ENCODE data around the gene SEC31B.

The SEC31B gene

GRCh38 chr10:100529475-100530298 is 10.0 kb upstream of the SEC31B start, which contains the start of gene NDUFB8:
Gene NDUFB8 (minus strand): TSS chr10:100529871. CDS start chr10:100529851, 20 bp downstream.
- Histone ChIP-seq H3K4me3 (ENCODE audit: insufficient read depth, low read length, poor library complexity, severe bottlenecking) (peak within 1 kb of the TSS; percentile 72), H3F3A (ENCODE audit: insufficient read depth) (no peaks in the 10 kb centered on the region), H3K4me2 (ENCODE audit: low read depth, low read length, poor library complexity, severe bottlenecking) (peak within 1 kb of the TSS; percentile 81), H3K27ac (ENCODE audit: low read depth, low read length) (peak within 1 kb of the TSS; percentile 41), H3K9ac (ENCODE audit: low read length) (peak within 1 kb of the TSS; percentile 88), H3K36me3 (ENCODE audit: low read length) (peaks cover 3% of the 10 kb centered on the region; the same call in 1 of the 2 replicates), H3K9me3 (ENCODE audit: insufficient read depth, low read length) (no peaks in the 10 kb centered on the region), H2AFZ (ENCODE audit: low read depth, low read length, severe bottlenecking) (peak within 1 kb of the TSS; percentile 86), H4K20me1 (ENCODE audit: low read depth, low read length) (no peaks in the 10 kb centered on the region), H3K79me2 (ENCODE audit: insufficient read depth, low read length) (peaks cover 18% of the 10 kb centered on the region), H3K27me3 (ENCODE audit: low read length) (no peaks in the 10 kb centered on the region), H3K9me2 (replicated peaks; ENCODE audit: insufficient read depth, low read length) (no peaks in the 10 kb centered on the region)
- no peak for TF ChIP-seq CTCF (IDR thresholded peaks at IDR 0.05; ENCODE audit: insufficient read depth, low read length, poor library complexity, severe bottlenecking)
- TF ChIP-seq EZH2phosphoT487 (conservative IDR thresholded peaks at IDR 0.05; ENCODE audit: low read length), result no peak

DNA sequence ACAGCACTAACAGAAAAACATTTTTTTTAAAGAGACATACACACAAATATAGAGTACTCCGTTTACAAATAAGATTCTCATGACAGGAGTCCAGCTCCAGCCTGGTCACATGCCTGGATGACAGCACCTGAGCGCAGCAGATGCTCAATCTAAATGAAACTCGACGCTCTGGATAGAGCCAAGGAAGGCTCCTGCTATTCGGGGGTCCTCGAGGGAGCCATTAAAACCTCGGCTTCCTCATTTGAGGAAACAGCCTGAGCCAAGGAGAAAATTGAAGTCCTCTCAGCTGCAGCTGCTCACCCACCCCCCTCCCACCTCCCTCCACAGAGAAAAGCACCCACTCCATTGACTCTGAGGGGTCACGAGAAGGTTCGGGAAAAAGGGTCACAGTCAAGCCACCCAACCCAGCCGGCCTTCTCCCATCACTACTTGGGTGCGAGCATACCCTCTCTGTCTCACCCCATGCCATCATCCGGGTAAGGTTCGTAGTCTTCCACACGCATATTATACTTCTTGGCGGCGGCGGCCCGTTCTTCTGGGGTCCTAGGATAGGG is 9.3 kb upstream of the SEC31B start:
- H3K79me2 ChIP-seq (ENCODE audit: insufficient read depth, low read length), result peaks cover 18% of the 10 kb centered on the region
- TF ChIP-seq EZH2phosphoT487 (conservative IDR thresholded peaks at IDR 0.05; ENCODE audit: low read length), result no peak
- no peak for TF ChIP-seq CTCF (IDR thresholded peaks at IDR 0.05; ENCODE audit: insufficient read depth, low read length, poor library complexity, severe bottlenecking)
- H4K20me1 ChIP-seq (ENCODE audit: low read depth, low read length), result no peaks in the 10 kb centered on the region
- H3K27ac ChIP-seq (ENCODE audit: low read depth, low read length), result peak overlapping the region; percentile 41
- peak overlapping the region; percentile 88 for H3K9ac ChIP-seq (ENCODE audit: low read length)
- H3K9me2 ChIP-seq (replicated peaks; ENCODE audit: insufficient read depth, low read length), result no peaks in the 10 kb centered on the region
- peak overlapping the region; percentile 72 for H3K4me3 ChIP-seq (ENCODE audit: insufficient read depth, low read length, poor library complexity, severe bottlenecking)
- peak overlapping the region; percentile 81 for H3K4me2 ChIP-seq (ENCODE audit: low read depth, low read length, poor library complexity, severe bottlenecking)
- H2AFZ ChIP-seq (ENCODE audit: low read depth, low read length, severe bottlenecking), result peak overlapping the region; percentile 86
- H3F3A ChIP-seq (ENCODE audit: insufficient read depth), result no peaks in the 10 kb centered on the region
- H3K36me3 ChIP-seq (ENCODE audit: low read length), result peaks cover 3% of the 10 kb centered on the region; the same call in 1 of the 2 replicates
- H3K9me3 ChIP-seq (ENCODE audit: insufficient read depth, low read length), result no peaks in the 10 kb centered on the region
- H3K27me3 ChIP-seq (ENCODE audit: low read length), result no peaks in the 10 kb centered on the region

DNA sequence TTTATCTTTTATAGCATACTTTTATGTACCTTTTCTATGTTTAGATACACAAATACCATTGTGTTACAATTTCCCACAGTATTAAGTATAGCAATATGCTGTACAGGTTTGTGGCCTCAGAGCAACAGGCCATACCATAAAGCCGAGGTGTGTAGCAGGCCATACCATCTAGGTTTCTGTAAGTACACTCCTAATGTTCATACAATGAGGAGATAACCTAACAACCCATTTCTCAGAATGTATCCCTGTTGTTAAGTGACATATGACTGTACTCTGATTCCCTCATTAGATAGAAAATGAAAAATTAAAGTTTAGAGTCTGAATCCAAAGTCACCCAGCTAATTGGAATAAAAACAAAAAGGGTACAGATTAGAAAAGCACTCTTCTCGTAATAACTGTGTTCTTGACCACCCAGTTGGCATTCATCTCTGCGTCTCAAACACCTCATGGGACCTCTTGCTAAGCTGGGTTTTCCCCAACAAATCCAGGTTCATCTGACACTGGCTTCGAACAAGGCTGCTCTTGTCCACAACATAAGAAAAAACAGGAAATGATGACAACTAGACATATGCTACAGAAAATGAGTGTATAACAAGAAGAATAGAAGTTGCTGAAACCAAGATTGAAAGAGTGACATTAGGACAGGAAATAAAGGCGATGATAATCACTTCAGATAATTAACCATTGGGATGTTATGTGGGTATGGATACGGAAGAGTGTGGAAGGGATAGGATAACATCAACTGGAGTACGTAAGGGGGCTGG is 8.6 kb upstream of the SEC31B start:
- no peaks in the 10 kb centered on the region for H4K20me1 ChIP-seq (ENCODE audit: low read depth, low read length)
- no peak overlapping the region for H2AFZ ChIP-seq (ENCODE audit: low read depth, low read length, severe bottlenecking)

More for the DNA sequence above, 8.6 kb upstream of the SEC31B start:
- Histone ChIP-seq H3F3A (ENCODE audit: insufficient read depth) (no peaks in the 10 kb centered on the region), H3K4me3 (ENCODE audit: insufficient read depth, low read length, poor library complexity, severe bottlenecking) (peak overlapping the region; percentile 72), H3K9ac (ENCODE audit: low read length) (peak overlapping the region; percentile 88), H3K79me2 (ENCODE audit: insufficient read depth, low read length) (peaks cover 18% of the 10 kb centered on the region), H3K4me2 (ENCODE audit: low read depth, low read length, poor library complexity, severe bottlenecking) (peak overlapping the region; percentile 81), H3K27ac (ENCODE audit: low read depth, low read length) (peak overlapping the region; percentile 0; the same call in 1 of the 2 replicates), H3K9me2 (replicated peaks; ENCODE audit: insufficient read depth, low read length) (no peaks in the 10 kb centered on the region), H3K9me3 (ENCODE audit: insufficient read depth, low read length) (no peaks in the 10 kb centered on the region), H3K27me3 (ENCODE audit: low read length) (no peaks in the 10 kb centered on the region), H3K36me3 (ENCODE audit: low read length) (peaks cover 3% of the 10 kb centered on the region; the same call in 1 of the 2 replicates)
- TF ChIP-seq CTCF (IDR thresholded peaks at IDR 0.05; ENCODE audit: insufficient read depth, low read length, poor library complexity, severe bottlenecking) (no peak), EZH2phosphoT487 (conservative IDR thresholded peaks at IDR 0.05; ENCODE audit: low read length) (no peak)
